ENCODE results near the gene B4GALT1.

The B4GALT1 gene

GRCh38 chr9:33146298-33146697 lies 20.8 kb downstream of the B4GALT1 start:
- no peak for TF ChIP-seq ZNF274 (IDR thresholded peaks at IDR 0.05; ENCODE audit: low read depth, low read length)
- H3K4me3 ChIP-seq (ENCODE audit: low read length): no peak overlapping the region

GRCh38 chr9:33144551-33144950 lies 22.6 kb downstream of the B4GALT1 start:
- no peak for TF ChIP-seq ZNF274 (IDR thresholded peaks at IDR 0.05; ENCODE audit: low read depth, low read length)
- H3K4me3 ChIP-seq (ENCODE audit: low read length): no peak overlapping the region

- TF ChIP-seq ZNF274 (IDR thresholded peaks at IDR 0.05; ENCODE audit: low read depth, low read length): no peak
- peak overlapping the region; percentile 41; the same call in 1 of the 2 replicates for H3K4me3 ChIP-seq (ENCODE audit: low read length)
Observed at GRCh38 chr9:33143241-33143661, 23.9 kb downstream of the B4GALT1 start.

GRCh38 chr9:33142535-33142934 lies 24.6 kb downstream of the B4GALT1 start:
- no peak overlapping the region; the same call in 1 of the 2 replicates for H3K4me3 ChIP-seq (ENCODE audit: low read length)
- TF ChIP-seq ZNF274 (IDR thresholded peaks at IDR 0.05; ENCODE audit: low read depth, low read length): no peak

GRCh38 chr9:33140401-33141360 lies 26.5 kb downstream of the B4GALT1 start:
- no peak for TF ChIP-seq ZNF274 (IDR thresholded peaks at IDR 0.05; ENCODE audit: low read depth, low read length)
- H3K4me3 ChIP-seq (ENCODE audit: low read length): no peak overlapping the region; the same call in 1 of the 2 replicates

- no peak for TF ChIP-seq ZNF274 (IDR thresholded peaks at IDR 0.05; ENCODE audit: low read depth, low read length)
- no peak overlapping the region for H3K4me3 ChIP-seq (ENCODE audit: low read length)
Observed at GRCh38 chr9:33139421-33140228, 27.5 kb downstream of the B4GALT1 start.

GRCh38 chr9:33138768-33139167 lies 28.4 kb downstream of the B4GALT1 start:
- no peak overlapping the region; the same call in 1 of the 2 replicates for H3K4me3 ChIP-seq (ENCODE audit: low read length)
- TF ChIP-seq ZNF274 (IDR thresholded peaks at IDR 0.05; ENCODE audit: low read depth, low read length): no peak

- no peak for TF ChIP-seq ZNF274 (IDR thresholded peaks at IDR 0.05; ENCODE audit: low read depth, low read length)
- no peak overlapping the region; the same call in 1 of the 2 replicates for H3K4me3 ChIP-seq (ENCODE audit: low read length)
Observed at GRCh38 chr9:33137781-33138264, 29.3 kb downstream of the B4GALT1 start.

- no peak for TF ChIP-seq ZNF274 (IDR thresholded peaks at IDR 0.05; ENCODE audit: low read depth, low read length)
- no peak overlapping the region; the same call in 1 of the 2 replicates for H3K4me3 ChIP-seq (ENCODE audit: low read length)
Observed at GRCh38 chr9:33136721-33137670, 30.1 kb downstream of the B4GALT1 start.

- no peak for TF ChIP-seq ZNF274 (IDR thresholded peaks at IDR 0.05; ENCODE audit: low read depth, low read length)
- H3K4me3 ChIP-seq (ENCODE audit: low read length): no peak overlapping the region
Observed at GRCh38 chr9:33135470-33135958, 31.6 kb downstream of the B4GALT1 start.

- TF ChIP-seq ZNF274 (IDR thresholded peaks at IDR 0.05; ENCODE audit: low read depth, low read length): no peak
- no peak overlapping the region for H3K4me3 ChIP-seq (ENCODE audit: low read length)
Observed at GRCh38 chr9:33135031-33135461, 32.1 kb downstream of the B4GALT1 start.

GRCh38 chr9:33133186-33133585 lies 34.0 kb downstream of the B4GALT1 start:
- no peak overlapping the region for H3K4me3 ChIP-seq (ENCODE audit: low read length)
- no peak for TF ChIP-seq ZNF274 (IDR thresholded peaks at IDR 0.05; ENCODE audit: low read depth, low read length)

All from GM08714 (cell line).